HepG2 (cell line): Measurements from ENCODE around the gene PNPLA2. TPM values are rescaled to one million over a fixed set of nuclear protein-coding genes. Genes with fewer than 3 reads are reported as not detected.

Experiments used
- BRF2 ChIP-seq: sonication (generic); formaldehyde crosslinking; IDR thresholded peaks from 2 replicates; pipeline ENCODE4 v1.8.1; 2022; ENCODE audit warnings: mild to moderate bottlenecking, missing genetic modification reagents
- CREB3 ChIP-seq: sonication (generic); formaldehyde crosslinking; IDR thresholded peaks from 2 replicates; pipeline ENCODE4 v1.5.0; 2020; ENCODE audit warnings: missing genetic modification reagents
- FOXC1 ChIP-seq: sonication (generic); formaldehyde crosslinking; IDR thresholded peaks from 2 replicates; pipeline ENCODE4 v1.8.0; 2022; ENCODE audit warnings: mild to moderate bottlenecking, missing genetic modification reagents, borderline replicate concordance
- GATA4 ChIP-seq: sonication (generic); IDR thresholded peaks from 2 replicates; pipeline ENCODE4 v1.6.1; 2016; ENCODE audit warnings: antibody characterized with exemption, low read depth, borderline replicate concordance
- GTF2F1 ChIP-seq: fragments of 150-350 bp; IDR thresholded peaks from 2 replicates; pipeline ENCODE4 v1.6.1; 2014; ENCODE audit warnings: low read length
- KDM5A ChIP-seq: fragments of 200-600 bp; sonication (generic); IDR thresholded peaks from 2 replicates; pipeline ENCODE4 v1.7.0; 2018; ENCODE audit warnings: antibody characterized with exemption, mild to moderate bottlenecking, low read length, borderline replicate concordance
- MATR3 ChIP-seq: sonication (generic); formaldehyde crosslinking; IDR thresholded peaks from 2 replicates; pipeline ENCODE4 v1.4.0; 2020; ENCODE audit warnings: missing genetic modification reagents
- MLLT10 ChIP-seq: sonication (generic); formaldehyde crosslinking; IDR thresholded peaks from 2 replicates; pipeline ENCODE4 v1.4.0; 2020; ENCODE audit warnings: missing genetic modification reagents
- PHF8 ChIP-seq: sonication (generic); formaldehyde crosslinking; IDR thresholded peaks from 2 replicates; pipeline ENCODE4 v1.5.0; 2020; ENCODE audit warnings: missing genetic modification reagents
- RARG ChIP-seq: sonication (generic); formaldehyde crosslinking; IDR thresholded peaks from 2 replicates; pipeline ENCODE4 v1.4.0; 2020; ENCODE audit warnings: low read depth, mild to moderate bottlenecking, missing genetic modification reagents
- RXRA ChIP-seq: sonication (generic); formaldehyde crosslinking; IDR thresholded peaks from 2 replicates; pipeline ENCODE4 v1.5.1; 2020; ENCODE audit warnings: missing genetic modification reagents
- SAFB2 ChIP-seq: sonication (generic); formaldehyde crosslinking; IDR thresholded peaks from 2 replicates; pipeline ENCODE4 v1.5.1; 2020; ENCODE audit warnings: missing genetic modification reagents, low read depth, mild to moderate bottlenecking, borderline replicate concordance
- ZBTB26 ChIP-seq: IDR thresholded peaks from 2 replicates; pipeline ENCODE4 v1.6.1; 2016; ENCODE audit warnings: missing compliant biosample characterization, missing genetic modification reagents, borderline replicate concordance
- ZFP36 ChIP-seq: fragments of 150-350 bp; IDR thresholded peaks from 2 replicates; pipeline ENCODE4 v1.6.1; 2018; ENCODE audit warnings: borderline replicate concordance, low read length, low read depth; ENCODE audit not compliant: partially characterized antibody
- ZNF441 ChIP-seq: sonication (generic); formaldehyde crosslinking; IDR thresholded peaks from 2 replicates; pipeline ENCODE4 v1.7.0; 2021; ENCODE audit warnings: missing genetic modification reagents, borderline replicate concordance
- ZNF496 ChIP-seq: sonication (generic); formaldehyde crosslinking; IDR thresholded peaks from 2 replicates; pipeline ENCODE4 v1.8.1; 2023; ENCODE audit warnings: mild to moderate bottlenecking, moderate library complexity, missing genetic modification reagents; ENCODE audit not compliant: insufficient replicate concordance
- ZNF629 ChIP-seq: sonication (generic); formaldehyde crosslinking; conservative IDR thresholded peaks from 2 replicates; pipeline ENCODE4 v1.5.0; 2020; ENCODE audit warnings: missing genetic modification reagents
- polyA plus RNA-seq, 8 experiments: library from polyadenylated mRNA; depleted of rRNA in 3 of 8; stranded (reverse) in 7 of 8; unstranded in 1 of 8; fragments of >200 nt; fragmentation: Illumina TruSeq in 4 of 8; extraction: Trizol in 4 of 8; gene quantifications; 2 replicates each; pipeline versions ENCODE4 v1.2.1 to v1.2.3, GENCODE V29; 2011 to 2016; ENCODE audit warnings: low read depth in 4 of 8, missing spikeins in 1 of 8, mixed read lengths in 1 of 8; ENCODE audit not compliant: insufficient read depth in 1 of 8
- total RNA-seq, 5 experiments: library from RNA; depleted of rRNA; stranded (reverse); fragments of >200 nt; fragmentation: Illumina TruSeq; extraction: Trizol; gene quantifications; 2 replicates each; pipeline ENCODE4 v1.2.3, GENCODE V29; 2016; ENCODE audit warnings: low read depth in 1 of 5
- TF ChIP-seq, protein P1 (sequence below): sonication (generic); formaldehyde crosslinking; IDR thresholded peaks from 2 replicates; pipeline ENCODE4 v1.9.0; 2021; ENCODE audit warnings: missing genetic modification reagents, borderline replicate concordance
- TF ChIP-seq, protein P2 (sequence below): sonication (generic); formaldehyde crosslinking; IDR thresholded peaks from 2 replicates; pipeline ENCODE4 v1.4.0; 2020; ENCODE audit warnings: missing genetic modification reagents

The PNPLA2 gene
- total and polyA plus RNA-seq, 2 of the 13 experiments (the other 11 are each of a cell fraction or from before 2014, with no cell fraction given) = 10.5 to 43.2 TPM

GRCh38 chr11:842370-843002 lies 23.8 kb downstream of the PNPLA2 start, which contains the start of the genes POLR2L and TSPAN4 (continued):
- peak; percentile 61; the same call in 1 of the 2 replicates for TF ChIP-seq BRF2
- no peak for TF ChIP-seq ZNF629 (CRISPR knock-in tag)
- TF ChIP-seq GATA4 = peak; percentile 73; the same call in 1 of the 2 replicates
- TF ChIP-seq CREB3 (CRISPR knock-in tag) = no peak
- no peak for TF ChIP-seq GTF2F1
- peak; percentile 82 for TF ChIP-seq PHF8 (CRISPR knock-in tag)
- TF ChIP-seq, protein P1, sequence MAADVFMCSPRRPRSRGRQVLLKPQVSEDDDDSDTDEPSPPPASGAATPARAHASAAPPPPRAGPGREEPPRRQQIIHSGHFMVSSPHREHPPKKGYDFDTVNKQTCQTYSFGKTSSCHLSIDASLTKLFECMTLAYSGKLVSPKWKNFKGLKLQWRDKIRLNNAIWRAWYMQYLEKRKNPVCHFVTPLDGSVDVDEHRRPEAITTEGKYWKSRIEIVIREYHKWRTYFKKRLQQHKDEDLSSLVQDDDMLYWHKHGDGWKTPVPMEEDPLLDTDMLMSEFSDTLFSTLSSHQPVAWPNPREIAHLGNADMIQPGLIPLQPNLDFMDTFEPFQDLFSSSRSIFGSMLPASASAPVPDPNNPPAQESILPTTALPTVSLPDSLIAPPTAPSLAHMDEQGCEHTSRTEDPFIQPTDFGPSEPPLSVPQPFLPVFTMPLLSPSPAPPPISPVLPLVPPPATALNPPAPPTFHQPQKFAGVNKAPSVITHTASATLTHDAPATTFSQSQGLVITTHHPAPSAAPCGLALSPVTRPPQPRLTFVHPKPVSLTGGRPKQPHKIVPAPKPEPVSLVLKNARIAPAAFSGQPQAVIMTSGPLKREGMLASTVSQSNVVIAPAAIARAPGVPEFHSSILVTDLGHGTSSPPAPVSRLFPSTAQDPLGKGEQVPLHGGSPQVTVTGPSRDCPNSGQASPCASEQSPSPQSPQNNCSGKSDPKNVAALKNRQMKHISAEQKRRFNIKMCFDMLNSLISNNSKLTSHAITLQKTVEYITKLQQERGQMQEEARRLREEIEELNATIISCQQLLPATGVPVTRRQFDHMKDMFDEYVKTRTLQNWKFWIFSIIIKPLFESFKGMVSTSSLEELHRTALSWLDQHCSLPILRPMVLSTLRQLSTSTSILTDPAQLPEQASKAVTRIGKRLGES (CRISPR knock-in tag) = no peak
- peak; percentile 77 for TF ChIP-seq FOXC1
- no peak for TF ChIP-seq RXRA
- peak; percentile 84 for TF ChIP-seq SAFB2 (CRISPR knock-in tag)
- no peak for TF ChIP-seq MATR3
- TF ChIP-seq ZBTB26 (CRISPR knock-in tag) = 0 out of 2 replicates have a peak, but pooled peaks have one; percentile 4
- TF ChIP-seq, protein P2, sequence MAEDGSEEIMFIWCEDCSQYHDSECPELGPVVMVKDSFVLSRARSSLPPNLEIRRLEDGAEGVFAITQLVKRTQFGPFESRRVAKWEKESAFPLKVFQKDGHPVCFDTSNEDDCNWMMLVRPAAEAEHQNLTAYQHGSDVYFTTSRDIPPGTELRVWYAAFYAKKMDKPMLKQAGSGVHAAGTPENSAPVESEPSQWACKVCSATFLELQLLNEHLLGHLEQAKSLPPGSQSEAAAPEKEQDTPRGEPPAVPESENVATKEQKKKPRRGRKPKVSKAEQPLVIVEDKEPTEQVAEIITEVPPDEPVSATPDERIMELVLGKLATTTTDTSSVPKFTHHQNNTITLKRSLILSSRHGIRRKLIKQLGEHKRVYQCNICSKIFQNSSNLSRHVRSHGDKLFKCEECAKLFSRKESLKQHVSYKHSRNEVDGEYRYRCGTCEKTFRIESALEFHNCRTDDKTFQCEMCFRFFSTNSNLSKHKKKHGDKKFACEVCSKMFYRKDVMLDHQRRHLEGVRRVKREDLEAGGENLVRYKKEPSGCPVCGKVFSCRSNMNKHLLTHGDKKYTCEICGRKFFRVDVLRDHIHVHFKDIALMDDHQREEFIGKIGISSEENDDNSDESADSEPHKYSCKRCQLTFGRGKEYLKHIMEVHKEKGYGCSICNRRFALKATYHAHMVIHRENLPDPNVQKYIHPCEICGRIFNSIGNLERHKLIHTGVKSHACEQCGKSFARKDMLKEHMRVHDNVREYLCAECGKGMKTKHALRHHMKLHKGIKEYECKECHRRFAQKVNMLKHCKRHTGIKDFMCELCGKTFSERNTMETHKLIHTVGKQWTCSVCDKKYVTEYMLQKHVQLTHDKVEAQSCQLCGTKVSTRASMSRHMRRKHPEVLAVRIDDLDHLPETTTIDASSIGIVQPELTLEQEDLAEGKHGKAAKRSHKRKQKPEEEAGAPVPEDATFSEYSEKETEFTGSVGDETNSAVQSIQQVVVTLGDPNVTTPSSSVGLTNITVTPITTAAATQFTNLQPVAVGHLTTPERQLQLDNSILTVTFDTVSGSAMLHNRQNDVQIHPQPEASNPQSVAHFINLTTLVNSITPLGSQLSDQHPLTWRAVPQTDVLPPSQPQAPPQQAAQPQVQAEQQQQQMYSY = no peak
- no peak for TF ChIP-seq ZNF496 (CRISPR knock-in tag)
- TF ChIP-seq ZFP36 = no peak
- 0 out of 2 replicates have a peak, but pooled peaks have one; percentile 27 for TF ChIP-seq ZNF441
- TF ChIP-seq KDM5A = peak; percentile 74; the same call in 1 of the 2 replicates
- no peak for TF ChIP-seq MLLT10 (CRISPR knock-in tag)
- no peak for TF ChIP-seq RARG (CRISPR knock-in tag)
